Adrenal gland (tissue), 12 donors: ENCODE measurements around the gene SHMT2. TPM values are rescaled to one million over a fixed set of nuclear protein-coding genes. Genes with fewer than 3 reads are reported as not detected.
A peak's percentile ranks its signal among the peaks of the same experiment; 100 is the strongest.

Experiments used
- DNase-seq, 7 donors: peaks; one replicate each; pipeline ENCODE4 v3.0.0-alpha.2; 2019 to 2020
- H3K27ac ChIP-seq, 5 donors: fragments of 200-600 bp; sonication (generic) in 4 of 5; 1 replicate in 3 of 5; 2 replicates in 2 of 5; pipeline versions ENCODE4 v1.5.1 to v1.8.0; 2016 to 2020; ENCODE audit warnings: mild to moderate bottlenecking in 1 of 5
- H3K27me3 ChIP-seq: fragments of 200-600 bp; 2 replicates; pipeline ENCODE4 v1.8.0; 2021
- H3K36me3 ChIP-seq, 2 donors: fragments of 200-600 bp; replicated peaks in 1 of 2; 1 replicate in 1 of 2; 2 replicates in 1 of 2; pipeline versions ENCODE4 v1.5.1 to v1.8.0; 2018 to 2022
- H3K4me1 ChIP-seq, 2 donors: fragments of 200-600 bp; replicated peaks in 1 of 2; 1 replicate in 1 of 2; 2 replicates in 1 of 2; pipeline versions ENCODE4 v1.5.1 to v1.8.0; 2018 to 2021
- H3K4me3 ChIP-seq, 4 donors: fragments of 200-600 bp; sonication (generic) in 3 of 4; one replicate each; pipeline ENCODE4 v1.5.1; 2016 to 2018
- H3K9me3 ChIP-seq, 3 donors: fragments of 200-600 bp; sonication (generic) in 1 of 3; replicated peaks in 1 of 3; 1 replicate in 2 of 3; 2 replicates in 1 of 3; pipeline versions ENCODE4 v1.5.1 to v1.8.0; 2016 to 2021
- CTCF ChIP-seq, 6 experiments: fragments of 450-650 bp in 4 of 6; fragments of 200-600 bp in 2 of 6; sonication (generic) in 1 of 6; IDR thresholded peaks; 1 replicate in 5 of 6; 2 replicates in 1 of 6; pipeline versions ENCODE4 v1.5.1 to v1.8.0; 2016 to 2021; ENCODE audit warnings: antibody characterized with exemption in 6 of 6, mild to moderate bottlenecking in 2 of 6, moderate library complexity in 1 of 6
- POLR2A ChIP-seq, 2 donors: fragments of 450-650 bp; IDR thresholded peaks; one replicate each; pipeline ENCODE4 v1.6.1; 2017; ENCODE audit warnings: antibody characterized with exemption in 2 of 2, mild to moderate bottlenecking in 2 of 2, moderate library complexity in 1 of 2
- WGBS, 4 donors: extraction: QIAGEN DNeasy Blood & Tissue Kit in 2 of 4; methylation state at CpG; one replicate each; pipeline versions ENCODE4 v1.1.5 to v1.1.7; 2013 to 2017; 5-methylcytosine and 5-hydroxymethylcytosine counted together
- intact Hi-C, 2 donors: fragments of 100-400 bp; cut with DNase I; formaldehyde crosslinking; loops; one replicate each; pipeline versions ENCODE4 v1.14.1 to v1.15.0; 2022 to 2023
- polyA plus RNA-seq, 3 donors: library from polyadenylated mRNA; stranded (reverse); fragments of 200-250 nt in 2 of 3; fragments of 350-450 nt in 1 of 3; fragmentation: Illumina TruSeq in 1 of 3; extraction: RNeasy Lipid Tissue Mini Kit (QIAGEN cat#74804) in 1 of 3; gene quantifications; one replicate each; pipeline ENCODE4 v1.2.3, GENCODE V29; 2013 to 2014
- total RNA-seq, 9 donors: library from RNA; depleted of rRNA in 4 of 9; stranded (reverse); fragments of >200 nt in 4 of 9; fragments of 120-200 nt in 1 of 9; fragmentation: NEBNext Ultra II Directional in 1 of 9; extraction: Animal tissue kit (Norgen Biotek cat#: 25700) in 1 of 9; gene quantifications; one replicate each; pipeline versions ENCODE4 v1.1.0 to v1.2.4, GENCODE V29; 2013 to 2023
- donor health status: healthy with polysubstance abuse.
- donor health status: Bipolar disorder and iron deficiency.
- donor health status: DM: yes; HTN: yes; CAD: no.
- donor health status: DM: no; HTN: no; CAD: no.
- donor health status: DM: no; HTN: no; CAD: no.
- donor health status: DM: yes; HTN: yes; CAD: no.

Gene SHMT2
- total and polyA plus RNA-seq, 12 donors, result 25.2 to 94.7 (median 65.0) TPM

- DNase-seq, result no peak
- Histone ChIP-seq H3K4me1 (peaks cover 9 to 11% of the 10 kb centered on the region in 2 donors), H3K36me3 (no peaks in the 10 kb centered on the region), H3K27me3 (peaks cover 62% of the 10 kb centered on the region), H3K4me3 (no peak overlapping the region), H3K27ac (no peak overlapping the region), H3K9me3 (no peaks in the 10 kb centered on the region)
- WGBS, 4 donors, result 31 to 52% (median 36%) methylated on average over 16 to 18 of the region's 18 CpGs
- intact Hi-C loops, result no loop called here
- TF ChIP-seq POLR2A (IDR thresholded peaks at IDR 0.05) (no peak), CTCF (IDR thresholded peaks at IDR 0.05) (no peak)
Observed at GRCh38 chr12:57225680-57226210, 3.8 kb upstream of the SHMT2 start.

- TF ChIP-seq CTCF (IDR thresholded peaks at IDR 0.05) (no peak), POLR2A (IDR thresholded peaks at IDR 0.05) (no peak)
- Histone ChIP-seq H3K36me3 (peaks cover 0 to 5% of the 10 kb centered on the region in 2 donors), H3K4me1 (peaks cover 9 to 12% of the 10 kb centered on the region in 2 donors), H3K27ac (no peak overlapping the region), H3K4me3 (no peak overlapping the region), H3K27me3 (peaks cover 52% of the 10 kb centered on the region), H3K9me3 (no peaks in the 10 kb centered on the region)
- no peak for DNase-seq
- intact Hi-C loops, result no loop called here
- 14 to 16% (median 15%) methylated on average over 19 to 35 of the region's 35 CpGs for WGBS, 4 donors
Observed at GRCh38 chr12:57226588-57227314, 2.8 kb upstream of the SHMT2 start.

- no peak for DNase-seq
- TF ChIP-seq POLR2A (IDR thresholded peaks at IDR 0.05) (no peak), CTCF (IDR thresholded peaks at IDR 0.05) (no peak)
- H3K27me3 ChIP-seq, result peaks cover 44% of the 10 kb centered on the region
- no peak overlapping the region for H3K27ac ChIP-seq
- 51 to 62% (median 59%) methylated on average over 7 to 8 of the region's 8 CpGs for whole genome bisulfite sequencing, 4 donors
- H3K36me3 ChIP-seq, result peaks cover 0 to 12% of the 10 kb centered on the region in 2 donors
- no peak overlapping the region for H3K4me3 ChIP-seq
- H3K9me3 ChIP-seq, result no peaks in the 10 kb centered on the region
- intact Hi-C loops, result no loop called here
- peaks cover 9 to 12% of the 10 kb centered on the region in 2 donors for H3K4me1 ChIP-seq
Observed at GRCh38 chr12:57227315-57228115, 2.0 kb upstream of the SHMT2 start.

GRCh38 chr12:57229046-57229633 is 371 bp upstream of the SHMT2 start:
- peak overlapping the region in 3 of 5 donors; percentile 74 to 87 (median 84) for H3K27ac ChIP-seq
- intact Hi-C loops, result no loop called here
- no peaks in the 10 kb centered on the region for H3K9me3 ChIP-seq
- TF ChIP-seq CTCF (IDR thresholded peaks at IDR 0.05) (peak in 5 of 6 experiments; percentile 13 to 40 (median 26)), POLR2A (IDR thresholded peaks at IDR 0.05) (no peak)
- H3K36me3 ChIP-seq, result peaks cover 0 to 29% of the 10 kb centered on the region in 2 donors
- no peak for DNase-seq
- 8 to 15% (median 12%) methylated on average over 9 of the region's 9 CpGs for WGBS, 4 donors
- H3K4me3 ChIP-seq, result peak overlapping the region in 1 of 4 donors; percentile 58
- H3K4me1 ChIP-seq, result peaks cover 9 to 12% of the 10 kb centered on the region in 2 donors
- peaks cover 30% of the 10 kb centered on the region for H3K27me3 ChIP-seq
